Cardiac muscle cell (in vitro differentiated cells and primary cell): ENCODE measurements around the gene FNIP2. TPM values are rescaled to one million over a fixed set of nuclear protein-coding genes. Genes with fewer than 3 reads are reported as not detected.
"Not testable (repeated sequence)": the region's sequence is repeated elsewhere in the genome, so short reads cannot be mapped to it uniquely, and the experiment has no call there.

Experiments used
- DNase-seq, 2 donors: peaks; one replicate each; pipeline versions ENCODE4 v3.0.0 to v3.0.0-alpha.2; 2010 to 2017; ENCODE audit warnings: low read depth in 1 of 2, low spot score in 1 of 2
- H3K27ac ChIP-seq: fragments of 200-600 bp; sonication (generic); 2 replicates; pipeline ENCODE4 v1.5.1; 2016
- H3K27me3 ChIP-seq: fragments of 200-600 bp; sonication (generic); 2 replicates; pipeline ENCODE4 v1.6.0; 2016; ENCODE audit warnings: control low read depth
- H3K36me3 ChIP-seq: fragments of 200-600 bp; sonication (generic); 2 replicates; pipeline ENCODE4 v1.5.1; 2016; ENCODE audit warnings: control low read depth
- H3K4me1 ChIP-seq: fragments of 200-600 bp; sonication (generic); 2 replicates; pipeline ENCODE4 v1.8.1; 2017; ENCODE audit warnings: low read depth, mild to moderate bottlenecking, mixed run types
- H3K4me3 ChIP-seq: fragments of 200-600 bp; sonication (generic); 2 replicates; pipeline ENCODE4 v1.5.1; 2016; ENCODE audit warnings: mild to moderate bottlenecking
- H3K9me3 ChIP-seq: fragments of 200-600 bp; sonication (generic); 2 replicates; pipeline ENCODE4 v1.5.1; 2017; ENCODE audit warnings: low read depth, mild to moderate bottlenecking, control low read depth
- polyA plus RNA-seq: library from polyadenylated mRNA; unstranded; fragments of >200 nt; fragmentation: Nextera tagmentation; extraction: Ambion mirVana; gene quantifications from 2 replicates; pipeline ENCODE4 v1.2.1, GENCODE V29; 2016
- total RNA-seq: library from RNA; depleted of rRNA; stranded (reverse); fragments of >200 nt; gene quantifications from 2 replicates; pipeline ENCODE4 v1.2.3, GENCODE V29; 2016
- TF ChIP-seq, protein P1 (sequence below): IDR thresholded peaks from 2 replicates; pipeline ENCODE4 v1.5.1; 2012; ENCODE audit warnings: low read depth, mild to moderate bottlenecking, low read length

The FNIP2 gene
- total and polyA plus RNA-seq, 2 experiments from 2014 or later, result 29.9 to 74.4 TPM

DNA sequence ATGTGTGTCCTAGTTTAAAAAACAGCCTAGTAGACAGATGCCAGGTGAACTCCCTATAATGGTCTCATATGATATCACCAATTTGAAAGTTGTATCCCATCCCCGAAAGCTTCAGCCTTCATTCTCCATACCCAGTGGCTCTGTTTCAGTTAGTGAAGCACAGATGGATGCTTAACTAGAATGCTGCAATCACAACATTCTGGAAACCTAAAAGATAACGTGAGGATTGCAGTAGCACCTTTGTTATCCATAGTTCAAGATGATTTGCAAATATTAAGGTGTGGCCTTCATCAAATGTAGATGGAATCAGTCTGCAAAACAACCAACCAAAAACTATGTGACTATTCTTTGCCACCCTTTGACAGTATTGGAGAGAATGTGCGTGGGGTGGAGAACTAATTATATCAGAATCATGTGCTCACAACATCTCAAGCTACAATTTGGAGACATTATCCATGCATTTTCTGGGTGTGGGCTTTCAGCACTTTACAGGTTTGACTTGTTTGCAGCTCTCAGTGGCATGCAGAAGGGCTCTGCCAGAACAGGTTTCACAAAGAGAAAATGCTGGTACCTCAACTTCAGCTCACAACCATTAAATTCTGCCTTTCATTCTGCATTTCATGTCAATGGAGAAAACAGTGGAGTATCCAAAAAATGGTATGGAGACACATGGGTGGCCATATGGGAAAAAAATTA, 27.4 kb upstream of the FNIP2 start:
- Histone ChIP-seq H3K27ac (no peak overlapping the region), H3K27me3 (no peaks in the 10 kb centered on the region), H3K4me3 (no peak overlapping the region), H3K36me3 (no peaks in the 10 kb centered on the region), H3K4me1 (no peaks in the 10 kb centered on the region), H3K9me3 (no peaks in the 10 kb centered on the region)
- TF ChIP-seq, protein P1, sequence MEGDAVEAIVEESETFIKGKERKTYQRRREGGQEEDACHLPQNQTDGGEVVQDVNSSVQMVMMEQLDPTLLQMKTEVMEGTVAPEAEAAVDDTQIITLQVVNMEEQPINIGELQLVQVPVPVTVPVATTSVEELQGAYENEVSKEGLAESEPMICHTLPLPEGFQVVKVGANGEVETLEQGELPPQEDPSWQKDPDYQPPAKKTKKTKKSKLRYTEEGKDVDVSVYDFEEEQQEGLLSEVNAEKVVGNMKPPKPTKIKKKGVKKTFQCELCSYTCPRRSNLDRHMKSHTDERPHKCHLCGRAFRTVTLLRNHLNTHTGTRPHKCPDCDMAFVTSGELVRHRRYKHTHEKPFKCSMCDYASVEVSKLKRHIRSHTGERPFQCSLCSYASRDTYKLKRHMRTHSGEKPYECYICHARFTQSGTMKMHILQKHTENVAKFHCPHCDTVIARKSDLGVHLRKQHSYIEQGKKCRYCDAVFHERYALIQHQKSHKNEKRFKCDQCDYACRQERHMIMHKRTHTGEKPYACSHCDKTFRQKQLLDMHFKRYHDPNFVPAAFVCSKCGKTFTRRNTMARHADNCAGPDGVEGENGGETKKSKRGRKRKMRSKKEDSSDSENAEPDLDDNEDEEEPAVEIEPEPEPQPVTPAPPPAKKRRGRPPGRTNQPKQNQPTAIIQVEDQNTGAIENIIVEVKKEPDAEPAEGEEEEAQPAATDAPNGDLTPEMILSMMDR, result no peak
- DNase-seq, result no peak

DNA sequence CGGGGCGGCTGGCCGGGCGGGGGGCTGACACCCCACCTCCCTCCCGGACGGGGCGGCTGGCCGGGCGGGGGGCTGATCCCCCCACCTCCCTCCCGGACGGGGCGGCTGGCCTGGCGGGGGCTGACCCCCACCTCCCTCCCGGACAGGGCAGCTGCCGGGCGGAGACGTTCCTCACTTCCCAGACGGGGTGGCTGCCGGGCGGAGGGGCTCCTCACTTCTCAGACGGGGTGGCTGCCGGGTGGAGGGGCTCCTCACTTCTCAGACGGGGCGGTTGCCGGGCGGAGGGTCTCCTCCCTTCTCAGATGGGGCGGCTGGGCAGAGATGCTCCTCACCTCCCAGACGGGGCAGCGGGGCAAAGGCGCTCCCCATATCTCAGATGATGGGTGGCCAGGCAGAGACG, 22.3 kb upstream of the FNIP2 start:
- not testable (repeated sequence) for H3K27ac ChIP-seq, H3K4me3 ChIP-seq, H3K36me3 ChIP-seq, DNase-seq, H3K4me1 ChIP-seq, H3K27me3 ChIP-seq, H3K9me3 ChIP-seq

DNA sequence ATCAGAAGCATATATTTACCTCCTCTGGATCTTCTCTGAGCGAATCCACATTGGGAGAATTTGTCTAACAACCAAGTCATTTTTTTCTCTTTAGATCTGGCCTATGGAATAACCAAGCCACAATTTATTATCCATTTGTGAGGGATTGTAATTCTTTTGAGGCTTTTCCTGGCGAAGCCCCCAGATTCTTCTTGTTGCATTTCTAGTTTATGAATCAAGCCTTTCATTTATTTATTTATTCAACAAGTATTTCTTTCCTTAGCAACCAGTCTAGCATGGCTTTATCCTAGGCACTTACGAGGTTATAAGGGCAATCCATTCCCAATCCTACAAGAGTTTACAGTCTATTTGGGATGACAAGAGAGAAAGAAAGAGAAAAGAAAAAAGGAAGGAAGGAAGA, 18.4 kb upstream of the FNIP2 start:
- H3K4me1 ChIP-seq, result no peaks in the 10 kb centered on the region
- no peak overlapping the region for H3K4me3 ChIP-seq
- DNase-seq, result peak in 1 of 2 donors; percentile 30
- TF ChIP-seq, protein P1, result no peak
- no peaks in the 10 kb centered on the region for H3K9me3 ChIP-seq
- no peaks in the 10 kb centered on the region for H3K36me3 ChIP-seq
- no peak overlapping the region for H3K27ac ChIP-seq
- no peaks in the 10 kb centered on the region for H3K27me3 ChIP-seq

DNA sequence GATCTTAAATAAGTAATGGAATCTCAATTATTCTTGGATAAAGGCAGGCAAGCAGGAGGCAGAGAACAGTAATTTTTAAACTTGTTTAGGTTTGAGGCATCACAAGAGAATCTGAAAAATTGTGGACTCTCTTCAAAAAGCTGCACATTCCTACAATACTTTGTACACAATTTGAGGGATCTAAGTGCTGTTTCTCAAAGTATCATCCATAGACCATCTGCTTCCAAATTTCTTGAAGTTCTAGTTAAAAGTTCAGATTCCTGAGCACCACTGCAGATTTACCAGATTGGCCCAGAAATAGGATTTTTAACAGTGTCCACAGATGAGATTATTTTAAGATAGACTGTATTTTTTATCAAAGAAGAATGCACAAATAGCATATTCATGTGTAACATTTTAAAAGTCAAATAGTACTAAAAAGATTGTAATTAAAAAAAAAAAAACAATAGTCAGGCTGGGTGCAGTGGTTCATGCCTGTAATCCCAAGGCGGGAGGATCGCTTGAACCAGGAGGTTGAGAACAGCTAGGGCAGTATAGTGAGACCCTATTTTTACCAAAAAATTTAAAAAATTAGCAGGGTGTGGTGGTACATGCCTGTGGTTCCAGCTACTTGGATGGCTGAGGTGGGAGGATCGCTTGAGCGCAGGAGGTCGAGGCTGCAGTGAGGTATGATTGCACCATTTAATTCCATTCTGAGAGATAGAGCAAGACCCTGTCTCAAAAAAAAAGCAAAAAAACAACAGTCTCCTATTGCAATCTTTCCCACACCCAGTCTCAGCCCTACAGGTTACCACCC, 14.2 kb upstream of the FNIP2 start:
- Histone ChIP-seq H3K27ac (no peak overlapping the region), H3K9me3 (no peaks in the 10 kb centered on the region), H3K27me3 (no peaks in the 10 kb centered on the region), H3K4me1 (no peaks in the 10 kb centered on the region), H3K4me3 (no peak overlapping the region), H3K36me3 (no peaks in the 10 kb centered on the region)
- no peak for DNase-seq
- TF ChIP-seq, protein P1, result no peak

DNA sequence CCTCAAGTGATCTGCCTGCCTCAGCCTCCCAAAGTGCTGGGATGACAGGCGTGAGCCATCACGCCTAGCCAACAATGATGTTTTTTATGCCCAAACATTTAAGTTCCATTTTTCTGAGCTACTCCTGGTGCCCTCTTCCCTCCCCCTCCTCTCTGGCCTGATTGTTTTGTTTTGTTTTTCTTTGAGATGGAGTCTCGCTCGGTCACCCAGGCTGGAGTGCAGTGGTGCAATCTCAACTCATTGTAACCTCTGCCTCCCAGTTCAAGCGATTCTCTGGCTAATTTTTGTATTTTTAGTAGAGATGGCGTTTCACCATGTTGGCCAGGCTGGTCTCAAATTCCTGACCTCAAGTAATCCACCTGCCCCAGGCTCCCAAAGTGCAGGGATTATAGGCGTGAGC, 13.0 kb upstream of the FNIP2 start:
- not testable (repeated sequence) for H3K27ac ChIP-seq, H3K4me3 ChIP-seq, H3K4me1 ChIP-seq, H3K9me3 ChIP-seq, H3K36me3 ChIP-seq, H3K27me3 ChIP-seq, DNase-seq

DNA sequence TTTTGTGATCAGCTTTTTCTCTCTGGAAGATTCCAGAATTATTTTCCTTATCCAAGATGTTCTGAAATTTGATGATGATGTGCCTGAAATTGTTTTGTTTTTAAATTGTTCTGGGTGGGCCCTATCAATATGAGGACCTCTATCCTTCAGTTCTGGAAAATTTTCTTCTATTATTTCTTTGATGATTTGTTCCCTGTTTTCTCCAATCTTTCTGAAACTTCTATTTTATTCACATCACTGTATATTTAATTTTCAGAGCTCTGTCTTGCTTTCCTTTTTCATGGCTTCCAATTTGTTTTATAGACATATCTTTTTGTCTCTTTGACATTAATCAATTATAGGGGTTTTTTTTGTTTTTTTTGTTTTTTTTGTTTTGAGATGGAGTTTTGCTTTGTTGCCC, 12.2 kb upstream of the FNIP2 start:
- no peaks in the 10 kb centered on the region for H3K9me3 ChIP-seq
- H3K4me3 ChIP-seq, result no peak overlapping the region
- no peaks in the 10 kb centered on the region for H3K36me3 ChIP-seq
- TF ChIP-seq, protein P1, result no peak
- no peaks in the 10 kb centered on the region for H3K4me1 ChIP-seq
- no peaks in the 10 kb centered on the region for H3K27me3 ChIP-seq
- DNase-seq, result no peak
- H3K27ac ChIP-seq, result no peak overlapping the region
